Erythroblast (primary cell): ENCODE results near the gene LRMDA.

Experiments used
- GATA1 ChIP-seq: IDR thresholded peaks from 2 replicates; pipeline ENCODE4 v1.6.1; 2011; ENCODE audit warnings: low read depth, mild to moderate bottlenecking, control low read depth, low read length, moderate library complexity
- POLR2A ChIP-seq: IDR thresholded peaks from 2 replicates; pipeline ENCODE4 v1.6.1; 2011; ENCODE audit warnings: mild to moderate bottlenecking, low read length

DNA sequence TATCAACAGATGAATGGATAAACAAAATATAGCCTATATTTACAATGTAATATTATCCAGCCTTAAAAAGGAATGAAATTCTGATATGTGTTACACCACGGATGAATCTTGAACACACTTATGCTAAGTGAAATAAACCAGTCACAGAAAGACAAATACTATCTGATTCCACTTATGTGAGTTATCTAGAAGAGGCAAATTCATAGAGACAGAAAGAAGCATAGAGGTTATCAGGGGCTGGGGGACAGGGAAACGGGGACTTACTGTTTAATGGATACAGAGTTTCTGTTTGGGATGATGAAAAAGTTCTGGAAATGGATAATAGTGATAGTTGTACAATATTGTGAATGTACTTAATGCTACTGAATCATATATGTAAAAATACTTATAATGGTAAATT lies 329.9 kb downstream of the LRMDA start:
- TF ChIP-seq POLR2A (no peak), GATA1 (no peak)
